NCI-H82 treated with DMSO at 0.1 percent for 48 hours (cell line): Measurements from ENCODE around the gene PDILT.
"Not testable (repeated sequence)": the region's sequence is repeated elsewhere in the genome, so short reads cannot be mapped to it uniquely, and the experiment has no call there.

ENCODE experiments used
- DNase-seq: peaks from one replicate; lab custom pipeline; 2025; ENCODE audit not compliant: unreplicated experiment; lab: John Stamatoyannopoulos, UW

The PDILT gene

GRCh38 chr16:20404637-20405036 is at the start of gene PDILT:
Gene PDILT (minus strand): TSS chr16:20404737. CDS start chr16:20399300, 5,437 bp downstream.
- DNase-seq = no peak

GRCh38 chr16:20453633-20454032 is 49.1 kb upstream of the PDILT start:
- not testable (repeated sequence) for DNase-seq

- DNase-seq = not testable (repeated sequence)
Observed at GRCh38 chr16:20451364-20451763, 46.8 kb upstream of the PDILT start, which contains the start of gene ACSM2A. Gene ACSM2A (plus strand): TSS chr16:20451521. CDS start chr16:20460115, 8,594 bp downstream.

- not testable (repeated sequence) for DNase-seq
Observed at GRCh38 chr16:20446652-20447393, 42.3 kb upstream of the PDILT start.

- DNase-seq = not testable (repeated sequence)
Observed at GRCh38 chr16:20441859-20442258, 37.3 kb upstream of the PDILT start.

GRCh38 chr16:20441191-20441590 is 36.7 kb upstream of the PDILT start:
- no peak for DNase-seq

- not testable (repeated sequence) for DNase-seq
Observed at GRCh38 chr16:20440731-20441130, 36.2 kb upstream of the PDILT start.

- DNase-seq = not testable (repeated sequence)
Observed at GRCh38 chr16:20439820-20440231, 35.3 kb upstream of the PDILT start.

GRCh38 chr16:20438950-20439349 is 34.4 kb upstream of the PDILT start:
- DNase-seq = not testable (repeated sequence)

- DNase-seq = no peak
Observed at GRCh38 chr16:20430948-20431347, 26.4 kb upstream of the PDILT start.

GRCh38 chr16:20430480-20430879 is 25.9 kb upstream of the PDILT start:
- DNase-seq = not testable (repeated sequence)

- DNase-seq = not testable (repeated sequence)
Observed at GRCh38 chr16:20429499-20429898, 25.0 kb upstream of the PDILT start.

GRCh38 chr16:20427401-20427797 is 22.9 kb upstream of the PDILT start:
- not testable (repeated sequence) for DNase-seq

GRCh38 chr16:20424129-20424866 is 19.8 kb upstream of the PDILT start:
- DNase-seq = no peak

GRCh38 chr16:20423772-20424128 is 19.2 kb upstream of the PDILT start:
- not testable (repeated sequence) for DNase-seq

GRCh38 chr16:20421748-20422147 is 17.2 kb upstream of the PDILT start:
- not testable (repeated sequence) for DNase-seq

- not testable (repeated sequence) for DNase-seq
Observed at GRCh38 chr16:20419093-20419492, 14.6 kb upstream of the PDILT start.

GRCh38 chr16:20415541-20415940 is 11.0 kb upstream of the PDILT start:
- no peak for DNase-seq

- no peak for DNase-seq
Observed at GRCh38 chr16:20411055-20411454, 6.5 kb upstream of the PDILT start.

GRCh38 chr16:20410121-20410723 is 5.7 kb upstream of the PDILT start:
- DNase-seq = no peak

GRCh38 chr16:20409398-20410120 is 5.0 kb upstream of the PDILT start, which contains the start of gene ACSM5:
Gene ACSM5 (plus strand): TSS chr16:20409534. CDS start chr16:20411485, 1,951 bp downstream.
- DNase-seq = no peak
